Measurements from ENCODE around the gene LRIT2. TPM values are rescaled to one million over a fixed set of nuclear protein-coding genes. Genes with fewer than 3 reads are reported as not detected.

LRIT2 gene
- total RNA-seq, 2 experiments from 2014 or later: not detected

DNA sequence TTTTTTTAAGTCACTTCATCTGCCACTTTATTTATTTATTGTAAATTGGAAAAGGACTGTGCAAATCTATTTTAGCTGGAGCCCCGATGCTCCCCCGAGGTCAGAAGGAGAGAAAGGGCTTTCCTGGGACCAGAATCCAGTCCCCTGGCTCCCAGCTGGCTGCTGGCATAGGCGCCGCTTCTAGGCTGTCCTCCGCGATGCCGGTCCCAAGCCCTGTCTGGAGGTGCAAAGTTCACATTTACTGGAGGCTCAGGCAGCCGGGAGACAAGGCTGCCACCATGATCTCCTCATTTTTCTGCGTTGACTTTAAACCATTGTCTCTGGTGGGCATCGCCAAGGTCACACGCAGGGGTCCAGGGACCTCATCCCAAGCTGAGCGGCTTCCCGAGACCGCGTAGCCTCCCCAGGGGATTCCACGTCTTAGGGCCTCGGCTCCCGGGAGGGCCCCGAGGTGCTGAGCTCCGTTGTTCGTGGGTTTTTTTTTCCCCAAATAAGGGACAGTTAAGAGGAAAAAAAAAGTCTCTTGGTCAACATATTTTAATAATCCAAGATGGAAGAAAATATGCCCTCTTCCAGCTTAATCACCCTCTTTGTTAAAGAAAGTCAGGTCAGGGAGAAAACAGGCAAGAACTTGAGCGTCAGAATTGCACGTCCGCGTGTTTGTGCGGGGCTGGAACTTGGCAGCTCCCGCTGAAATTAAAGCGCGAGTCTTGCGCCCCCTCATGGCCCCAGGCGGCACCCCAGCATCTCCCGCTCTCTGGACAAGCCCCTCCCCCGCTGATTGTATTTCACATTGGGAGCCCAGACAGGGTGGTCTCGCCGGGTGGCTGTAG lies 31.4 kb upstream of the LRIT2 start:
- ATAC-seq (peak; percentile 84), DNase-seq (peak; percentile 76)
- ChIA-PET CTCF (interaction anchor here (0.6 to 2.4 kb wide), 28 partner anchors 10 to 293 kb away, joined by 3 to 19 read pairs (median 4); partner anchors contain the start of genes LRIT1 and RGR), POLR2A (interaction anchor here (1.7 kb wide), 1 partner anchor 15 kb away, joined by 4 read pairs; the partner anchor contains the start of gene LRIT1)
- Mint-ChIP-seq H3K4me1 (ENCODE audit: low read depth) (peaks cover 4% of the 10 kb centered on the region), H3K4me3 (no peak overlapping the region), H3K27ac (no peak overlapping the region), H3K36me3 (ENCODE audit: low read depth) (no peaks in the 10 kb centered on the region), H3K9me3 (no peaks in the 10 kb centered on the region), H3K27me3 (peaks cover 2% of the 10 kb centered on the region)
- TF ChIP-seq, protein P1, sequence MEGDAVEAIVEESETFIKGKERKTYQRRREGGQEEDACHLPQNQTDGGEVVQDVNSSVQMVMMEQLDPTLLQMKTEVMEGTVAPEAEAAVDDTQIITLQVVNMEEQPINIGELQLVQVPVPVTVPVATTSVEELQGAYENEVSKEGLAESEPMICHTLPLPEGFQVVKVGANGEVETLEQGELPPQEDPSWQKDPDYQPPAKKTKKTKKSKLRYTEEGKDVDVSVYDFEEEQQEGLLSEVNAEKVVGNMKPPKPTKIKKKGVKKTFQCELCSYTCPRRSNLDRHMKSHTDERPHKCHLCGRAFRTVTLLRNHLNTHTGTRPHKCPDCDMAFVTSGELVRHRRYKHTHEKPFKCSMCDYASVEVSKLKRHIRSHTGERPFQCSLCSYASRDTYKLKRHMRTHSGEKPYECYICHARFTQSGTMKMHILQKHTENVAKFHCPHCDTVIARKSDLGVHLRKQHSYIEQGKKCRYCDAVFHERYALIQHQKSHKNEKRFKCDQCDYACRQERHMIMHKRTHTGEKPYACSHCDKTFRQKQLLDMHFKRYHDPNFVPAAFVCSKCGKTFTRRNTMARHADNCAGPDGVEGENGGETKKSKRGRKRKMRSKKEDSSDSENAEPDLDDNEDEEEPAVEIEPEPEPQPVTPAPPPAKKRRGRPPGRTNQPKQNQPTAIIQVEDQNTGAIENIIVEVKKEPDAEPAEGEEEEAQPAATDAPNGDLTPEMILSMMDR (IDR thresholded peaks at IDR 0.05): peak; percentile 72
- intact Hi-C loops (cut with micrococcal nuclease): no loop called here

- Mint-ChIP-seq H3K4me1 (ENCODE audit: low read depth) (peaks cover 4% of the 10 kb centered on the region), H3K9me3 (no peaks in the 10 kb centered on the region), H3K27ac (no peak overlapping the region), H3K27me3 (no peaks in the 10 kb centered on the region), H3K4me3 (no peak overlapping the region), H3K36me3 (ENCODE audit: low read depth) (no peaks in the 10 kb centered on the region)
- DNase-seq (no peak), ATAC-seq (no peak)
- ChIA-PET CTCF (interaction anchor here (1.0 to 3.0 kb wide), 9 partner anchors 10 to 284 kb away, joined by 3 to 18 read pairs (median 5); partner anchors contain the start of gene LRIT1), POLR2A (no interaction called here)
- intact Hi-C loops (cut with micrococcal nuclease): no loop called here
- TF ChIP-seq, protein P1 (IDR thresholded peaks at IDR 0.05): no peak
Measured at GRCh38 chr10:84254552-84255478, 29.5 kb upstream of the LRIT2 start.

- intact Hi-C loops (cut with micrococcal nuclease): no loop called here
- ChIA-PET POLR2A (no interaction called here), CTCF (interaction anchor here (1.6 to 1.8 kb wide), 2 partner anchors 34 to 290 kb away, joined by 4 to 5 read pairs; no protein-coding TSS in a partner anchor)
- Mint-ChIP-seq H3K36me3 (ENCODE audit: low read depth) (no peaks in the 10 kb centered on the region), H3K4me1 (ENCODE audit: low read depth) (no peaks in the 10 kb centered on the region), H3K9me3 (no peaks in the 10 kb centered on the region), H3K4me3 (no peak overlapping the region), H3K27me3 (peaks cover 2% of the 10 kb centered on the region), H3K27ac (no peak overlapping the region)
- ATAC-seq (no peak), DNase-seq (no peak)
- TF ChIP-seq, protein P1 (IDR thresholded peaks at IDR 0.05): no peak
Measured at GRCh38 chr10:84248794-84249193, 23.4 kb upstream of the LRIT2 start.

GRCh38 chr10:84247496-84247895 lies 22.2 kb upstream of the LRIT2 start:
- ATAC-seq (no peak), DNase-seq (no peak)
- Mint-ChIP-seq H3K4me1 (ENCODE audit: low read depth) (no peaks in the 10 kb centered on the region), H3K27me3 (peaks cover 2% of the 10 kb centered on the region), H3K9me3 (no peaks in the 10 kb centered on the region), H3K4me3 (no peak overlapping the region), H3K27ac (no peak overlapping the region), H3K36me3 (ENCODE audit: low read depth) (no peaks in the 10 kb centered on the region)
- TF ChIP-seq, protein P1 (IDR thresholded peaks at IDR 0.05): no peak
- intact Hi-C loops (cut with micrococcal nuclease): no loop called here
- ChIA-PET POLR2A (no interaction called here), CTCF (interaction anchor here (1.1 to 1.6 kb wide), 2 partner anchors 33 to 290 kb away, joined by 3 to 5 read pairs; no protein-coding TSS in a partner anchor)
